Skeletal muscle satellite cell (primary cell): Measurements from ENCODE around the gene AFAP1L2.

ENCODE experiments used
- H3K27me3 ChIP-seq: 2 replicates; pipeline ENCODE4 v1.7.0; 2013; ENCODE audit warnings: low read length; ENCODE audit not compliant: control insufficient read depth, insufficient read depth
- H3K36me3 ChIP-seq: 2 replicates; pipeline ENCODE4 v1.7.0; 2013; ENCODE audit warnings: mild to moderate bottlenecking, control low read depth, low read length; ENCODE audit not compliant: insufficient read depth
- H3K4me1 ChIP-seq: 2 replicates; pipeline ENCODE4 v1.7.0; 2013; ENCODE audit warnings: low read length; ENCODE audit not compliant: control insufficient read depth, insufficient read depth
- H3K4me2 ChIP-seq: 2 replicates; pipeline ENCODE4 v1.7.0; 2013; ENCODE audit warnings: mild to moderate bottlenecking, low read length
- H3K4me3 ChIP-seq: 2 replicates; pipeline ENCODE4 v1.7.0; 2013; ENCODE audit warnings: low read length
- H3K9ac ChIP-seq: 2 replicates; pipeline ENCODE4 v1.7.0; 2013; ENCODE audit warnings: mild to moderate bottlenecking, low read depth, low read length, moderate library complexity
- H3K9me3 ChIP-seq: replicated peaks from 2 replicates; pipeline ENCODE4 v1.7.0; 2013; ENCODE audit warnings: mild to moderate bottlenecking, control low read depth, low read length

Gene AFAP1L2

DNA sequence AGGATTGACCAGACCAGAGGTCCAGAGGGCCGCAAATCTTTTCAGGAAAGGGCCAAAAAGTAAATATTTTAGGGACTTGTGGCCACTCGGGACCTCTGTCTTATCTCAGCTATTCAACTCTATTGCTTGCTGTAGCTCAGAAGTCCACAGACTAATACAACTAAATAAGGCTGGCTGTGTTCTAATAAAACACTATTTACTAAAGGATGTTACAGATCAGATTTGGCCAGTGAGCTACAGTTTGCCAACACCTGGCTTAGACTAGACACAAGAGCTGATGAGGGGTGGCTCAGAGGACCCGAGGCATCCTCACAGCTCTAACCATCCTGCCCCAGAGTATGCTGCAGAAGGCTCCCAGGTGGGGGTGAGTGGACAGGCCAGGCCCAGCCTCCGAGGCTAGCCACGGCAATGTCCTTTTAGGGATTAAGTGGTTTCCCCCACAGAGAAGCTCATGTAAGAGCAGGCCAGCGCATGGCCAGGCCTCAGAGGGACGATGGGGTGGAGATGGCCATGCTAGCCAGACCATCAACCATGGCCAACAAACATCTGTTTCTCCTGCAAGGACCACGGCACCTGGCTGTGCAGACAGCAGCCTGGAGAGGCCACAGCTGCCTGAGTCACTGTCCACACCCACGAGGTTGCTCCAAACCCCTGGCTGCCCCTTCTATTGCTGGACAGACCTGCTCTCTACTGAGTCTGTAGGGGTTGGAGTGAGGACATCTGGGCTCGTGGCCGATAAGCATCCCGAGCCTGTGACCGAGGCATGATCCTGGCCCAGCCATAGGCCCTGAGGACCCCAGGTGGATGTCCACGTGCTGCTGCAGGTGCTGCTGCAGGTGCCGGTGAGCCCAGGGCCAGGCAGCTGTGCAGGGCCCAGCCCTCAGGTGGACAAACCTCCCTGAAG is 76.5 kb downstream of the AFAP1L2 start:
- no peaks in the 10 kb centered on the region for H3K36me3 ChIP-seq
- peaks cover 18% of the 10 kb centered on the region for H3K27me3 ChIP-seq
- no peak overlapping the region for H3K4me3 ChIP-seq
- H3K4me1 ChIP-seq = no peaks in the 10 kb centered on the region
- H3K4me2 ChIP-seq = no peak overlapping the region
- H3K9me3 ChIP-seq = no peaks in the 10 kb centered on the region
- H3K9ac ChIP-seq = no peak overlapping the region

DNA sequence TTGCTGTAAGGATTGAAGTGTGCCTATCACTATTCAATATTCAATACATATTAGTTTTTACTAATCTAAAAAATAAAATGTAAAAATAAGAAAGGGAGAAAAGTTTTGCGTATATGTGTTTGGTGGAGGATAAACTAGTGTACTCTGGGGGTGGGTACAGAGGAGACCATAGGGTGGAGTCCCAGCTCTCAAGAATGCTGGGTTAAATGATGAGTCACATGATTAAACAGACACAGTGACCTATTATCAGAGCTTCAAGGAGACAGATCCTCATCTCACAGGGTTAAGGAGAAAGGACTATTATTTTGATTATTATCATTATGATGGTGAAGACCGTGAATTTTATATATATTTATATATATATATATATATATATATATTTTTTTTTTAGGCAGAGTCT is 77.5 kb downstream of the AFAP1L2 start:
- Histone ChIP-seq H3K36me3 (no peaks in the 10 kb centered on the region), H3K4me3 (no peak overlapping the region), H3K27me3 (peaks cover 17% of the 10 kb centered on the region), H3K4me1 (no peaks in the 10 kb centered on the region), H3K9ac (no peak overlapping the region), H3K4me2 (no peak overlapping the region), H3K9me3 (no peaks in the 10 kb centered on the region)

DNA sequence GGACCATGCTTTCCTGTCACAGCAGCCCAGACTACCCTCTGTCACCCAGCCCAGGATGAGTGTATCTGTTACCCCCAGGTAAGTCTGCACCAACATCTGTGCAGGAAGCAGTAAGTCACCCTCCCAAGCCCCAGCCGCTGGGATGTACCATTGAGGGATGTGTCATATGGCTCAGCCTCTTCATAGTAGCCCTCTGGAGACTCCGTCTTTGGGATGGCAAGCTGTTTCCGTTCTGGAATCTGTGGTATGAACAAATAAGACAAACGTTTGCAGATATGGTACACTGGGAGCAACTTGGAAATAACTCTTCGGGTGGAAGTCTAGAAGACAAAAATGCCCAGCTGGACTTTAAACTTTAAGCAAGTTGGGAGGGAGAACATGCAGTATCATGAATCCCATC is 81.3 kb downstream of the AFAP1L2 start:
- no peak overlapping the region for H3K4me3 ChIP-seq
- no peaks in the 10 kb centered on the region for H3K36me3 ChIP-seq
- no peak overlapping the region for H3K4me2 ChIP-seq
- no peaks in the 10 kb centered on the region for H3K4me1 ChIP-seq
- H3K27me3 ChIP-seq = peaks cover 3% of the 10 kb centered on the region
- no peak overlapping the region for H3K9ac ChIP-seq
- no peaks in the 10 kb centered on the region for H3K9me3 ChIP-seq

GRCh38 chr10:114322344-114322743 is 82.0 kb downstream of the AFAP1L2 start:
- H3K4me2 ChIP-seq = no peak overlapping the region
- no peak overlapping the region for H3K9ac ChIP-seq
- H3K4me3 ChIP-seq = no peak overlapping the region
- H3K4me1 ChIP-seq = no peaks in the 10 kb centered on the region
- H3K27me3 ChIP-seq = no peaks in the 10 kb centered on the region
- no peaks in the 10 kb centered on the region for H3K9me3 ChIP-seq
- no peaks in the 10 kb centered on the region for H3K36me3 ChIP-seq

DNA sequence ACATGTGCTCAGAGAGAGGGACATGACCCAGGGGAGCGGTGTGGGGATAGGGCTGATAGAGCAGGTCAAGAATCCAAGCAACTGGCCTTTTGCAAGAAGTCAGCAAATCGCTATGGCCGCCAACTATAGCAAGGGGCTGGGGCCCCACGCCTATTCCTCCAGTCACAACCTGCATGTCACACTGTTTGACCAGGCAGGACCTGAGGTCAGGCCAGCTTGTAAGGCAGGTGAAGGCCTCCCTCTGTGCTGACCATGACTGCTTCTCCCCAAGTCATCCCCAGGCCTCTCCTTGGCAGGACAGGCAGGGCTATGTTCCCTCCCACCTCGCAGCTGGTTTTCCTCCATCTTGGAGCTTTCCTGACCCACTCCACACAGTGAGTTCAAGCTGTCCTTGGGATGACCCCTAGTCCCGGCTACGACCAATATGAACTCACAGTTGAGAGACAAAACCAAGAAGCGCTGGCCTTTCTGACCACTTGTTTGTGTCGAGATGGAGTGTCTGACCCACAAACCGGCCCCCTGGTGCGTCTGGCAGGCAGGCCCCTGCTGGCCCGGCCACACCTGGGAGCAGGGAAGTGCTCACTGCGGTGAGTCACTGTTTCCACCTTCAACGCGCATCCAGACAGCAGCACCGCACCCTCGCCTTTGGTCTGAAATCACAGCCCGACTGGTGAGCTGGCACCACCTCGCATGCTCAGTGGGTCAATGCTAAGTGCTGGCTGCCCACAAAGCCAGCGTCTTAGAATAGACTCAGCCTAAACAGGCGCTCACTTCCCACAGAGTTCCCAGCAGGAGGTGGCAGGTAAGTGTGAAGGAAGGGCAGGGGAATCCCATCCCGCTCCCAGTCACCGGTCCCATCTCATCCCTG is 83.8 kb downstream of the AFAP1L2 start:
- Histone ChIP-seq H3K4me1 (no peaks in the 10 kb centered on the region), H3K4me3 (no peak overlapping the region), H3K9me3 (no peaks in the 10 kb centered on the region), H3K9ac (no peak overlapping the region), H3K36me3 (no peaks in the 10 kb centered on the region), H3K4me2 (no peak overlapping the region), H3K27me3 (peaks cover 4% of the 10 kb centered on the region)

GRCh38 chr10:114319406-114320248 is 84.7 kb downstream of the AFAP1L2 start:
- H3K36me3 ChIP-seq = no peaks in the 10 kb centered on the region
- H3K4me1 ChIP-seq = no peaks in the 10 kb centered on the region
- no peak overlapping the region for H3K4me3 ChIP-seq
- H3K9me3 ChIP-seq = no peaks in the 10 kb centered on the region
- no peak overlapping the region for H3K4me2 ChIP-seq
- peaks cover 4% of the 10 kb centered on the region for H3K27me3 ChIP-seq
- no peak overlapping the region for H3K9ac ChIP-seq

- no peaks in the 10 kb centered on the region for H3K9me3 ChIP-seq
- no peak overlapping the region for H3K9ac ChIP-seq
- H3K36me3 ChIP-seq = no peaks in the 10 kb centered on the region
- no peak overlapping the region for H3K4me3 ChIP-seq
- H3K4me2 ChIP-seq = no peak overlapping the region
- no peaks in the 10 kb centered on the region for H3K4me1 ChIP-seq
- H3K27me3 ChIP-seq = peaks cover 18% of the 10 kb centered on the region
Measured at GRCh38 chr10:114316744-114317143, 87.6 kb downstream of the AFAP1L2 start.

- Histone ChIP-seq H3K4me3 (no peak overlapping the region), H3K4me2 (no peak overlapping the region), H3K36me3 (no peaks in the 10 kb centered on the region), H3K4me1 (no peaks in the 10 kb centered on the region), H3K27me3 (peaks cover 26% of the 10 kb centered on the region), H3K9me3 (no peaks in the 10 kb centered on the region), H3K9ac (no peak overlapping the region)
Measured at GRCh38 chr10:114315566-114316420, 88.5 kb downstream of the AFAP1L2 start.

- no peak overlapping the region for H3K4me2 ChIP-seq
- no peak overlapping the region for H3K9ac ChIP-seq
- H3K4me1 ChIP-seq = no peaks in the 10 kb centered on the region
- H3K36me3 ChIP-seq = no peaks in the 10 kb centered on the region
- no peak overlapping the region for H3K4me3 ChIP-seq
- H3K9me3 ChIP-seq = no peaks in the 10 kb centered on the region
- H3K27me3 ChIP-seq = peaks cover 26% of the 10 kb centered on the region
Measured at GRCh38 chr10:114313866-114314265, 90.4 kb downstream of the AFAP1L2 start.

DNA sequence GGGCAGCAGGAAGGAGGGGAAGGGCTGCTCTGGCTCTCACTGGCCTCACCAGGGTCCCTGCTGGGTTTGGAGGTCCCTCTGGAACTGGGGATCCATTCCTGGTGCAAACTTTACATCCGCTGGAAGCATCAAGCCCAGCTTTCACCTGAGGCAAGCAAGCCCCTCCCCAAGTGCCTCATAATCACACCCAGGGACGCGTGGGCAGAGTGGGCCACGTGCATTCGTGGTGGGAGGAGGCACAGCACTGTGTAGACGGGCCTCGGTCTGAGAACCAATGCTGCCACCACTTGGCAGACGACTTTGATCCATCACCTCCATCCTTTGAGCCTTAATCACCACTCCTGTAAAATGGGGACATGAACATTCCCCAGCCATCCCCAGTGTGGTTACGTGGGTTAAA is 91.2 kb downstream of the AFAP1L2 start:
- Histone ChIP-seq H3K4me3 (no peak overlapping the region), H3K4me1 (no peaks in the 10 kb centered on the region), H3K4me2 (no peak overlapping the region), H3K9me3 (no peaks in the 10 kb centered on the region), H3K27me3 (peaks cover 26% of the 10 kb centered on the region), H3K9ac (no peak overlapping the region), H3K36me3 (no peaks in the 10 kb centered on the region)
